WTC11 (cell line): ENCODE measurements around the gene NCMAP. TPM values are rescaled to one million over a fixed set of nuclear protein-coding genes. Genes with fewer than 3 reads are reported as not detected.

Experiments
- ATAC-seq: fragments of 200-7000 bp; cut with Tn5 transposase; 2 replicates; pipeline ENCODE4 v1.10.0; 2021; ENCODE audit warnings: mild to moderate bottlenecking, moderate library complexity
- CTCF ChIA-PET: fragments of 300-600 bp; sonication (Branson Sonifier 250); formaldehyde crosslinking; loops from one replicate; lab custom pipeline; 2021; ENCODE audit warnings: antibody characterized with exemption; lab: Charles Lee
- POLR2A ChIA-PET: fragments of 350-600 bp; sonication (Branson Sonifier 250); formaldehyde crosslinking; loops from one replicate; lab custom pipeline; 2021; ENCODE audit warnings: antibody characterized with exemption; lab: Charles Lee
- DNase-seq: peaks from one replicate; pipeline ENCODE4 v3.0.0; 2021; ENCODE audit warnings: low spot score
- H3K27ac Mint-ChIP-seq: 2 replicates; pipeline ENCODE4 v1.8.0; 2021; ENCODE audit warnings: mixed read lengths
- H3K27me3 Mint-ChIP-seq: 2 replicates; pipeline ENCODE4 v1.8.0; 2021; ENCODE audit warnings: low read depth, mild to moderate bottlenecking, moderate library complexity, mixed read lengths
- H3K36me3 Mint-ChIP-seq: 2 replicates; pipeline ENCODE4 v1.8.0; 2021; ENCODE audit warnings: mixed read lengths
- H3K4me1 Mint-ChIP-seq: 2 replicates; pipeline ENCODE4 v1.8.0; 2022; ENCODE audit warnings: mixed read lengths
- H3K4me3 Mint-ChIP-seq: 2 replicates; pipeline ENCODE4 v1.8.0; 2021; ENCODE audit warnings: mild to moderate bottlenecking, moderate library complexity, mixed read lengths
- H3K9me3 Mint-ChIP-seq: 2 replicates; pipeline ENCODE4 v1.8.0; 2021; ENCODE audit warnings: mixed read lengths
- ATF3 ChIP-seq: sonication (generic); formaldehyde crosslinking; conservative IDR thresholded peaks from 2 replicates; pipeline ENCODE4 v1.8.1; 2022; ENCODE audit warnings: mild to moderate bottlenecking, missing genetic modification reagents
- CREM ChIP-seq: sonication (generic); formaldehyde crosslinking; IDR thresholded peaks from 2 replicates; pipeline ENCODE4 v1.8.1; 2022; ENCODE audit warnings: mild to moderate bottlenecking, missing genetic modification reagents, moderate library complexity
- CTCF ChIP-seq: fragments of 200-600 bp; IDR thresholded peaks from 2 replicates; pipeline ENCODE4 v1.8.0; 2022; ENCODE audit warnings: antibody characterized with exemption
- FOXK1 ChIP-seq: sonication (generic); formaldehyde crosslinking; IDR thresholded peaks from 2 replicates; pipeline ENCODE4 v1.8.0; 2022; ENCODE audit warnings: mild to moderate bottlenecking, moderate library complexity, missing genetic modification reagents
- GABPB1 ChIP-seq: sonication (generic); formaldehyde crosslinking; IDR thresholded peaks from 2 replicates; pipeline ENCODE4 v1.8.1; 2023; ENCODE audit warnings: mild to moderate bottlenecking, missing genetic modification reagents
- GRHL2 ChIP-seq: fragments of 250-450 bp; sonication (Bioruptor Pico); IDR thresholded peaks from 2 replicates; pipeline ENCODE4 v1.8.0; 2022; ENCODE audit warnings: mild to moderate bottlenecking, moderate library complexity; ENCODE audit not compliant: insufficient replicate concordance, severe bottlenecking
- MXD4 ChIP-seq: fragments of 250-450 bp; sonication (Bioruptor Pico); IDR thresholded peaks from 2 replicates; pipeline ENCODE4 v1.8.0; 2021; ENCODE audit warnings: mild to moderate bottlenecking, moderate library complexity, borderline replicate concordance
- NFE2L1 ChIP-seq: sonication (generic); formaldehyde crosslinking; IDR thresholded peaks from 2 replicates; pipeline ENCODE4 v1.8.1; 2023; ENCODE audit warnings: missing genetic modification reagents
- PRRX2 ChIP-seq: fragments of 250-450 bp; sonication (Bioruptor Pico); IDR thresholded peaks from 2 replicates; pipeline ENCODE4 v1.8.0; 2021; ENCODE audit warnings: mild to moderate bottlenecking
- RORB ChIP-seq: fragments of 250-450 bp; sonication (Bioruptor Pico); IDR thresholded peaks from 2 replicates; pipeline ENCODE4 v1.9.0; 2021; ENCODE audit warnings: mild to moderate bottlenecking
- SMAD4 ChIP-seq: sonication (generic); formaldehyde crosslinking; IDR thresholded peaks from 2 replicates; pipeline ENCODE4 v1.8.0; 2022; ENCODE audit warnings: mild to moderate bottlenecking, missing genetic modification reagents
- STAT6 ChIP-seq: sonication (generic); formaldehyde crosslinking; conservative IDR thresholded peaks from 2 replicates; pipeline ENCODE4 v1.8.1; 2023; ENCODE audit warnings: mild to moderate bottlenecking, low read depth, missing genetic modification reagents, moderate library complexity
- USF2 ChIP-seq: sonication (generic); formaldehyde crosslinking; IDR thresholded peaks from 2 replicates; pipeline ENCODE4 v1.8.1; 2023; ENCODE audit warnings: mild to moderate bottlenecking, missing genetic modification reagents, moderate library complexity
- ZNF219 ChIP-seq: sonication (generic); formaldehyde crosslinking; IDR thresholded peaks from 2 replicates; pipeline ENCODE4 v1.8.0; 2023; ENCODE audit warnings: missing genetic modification reagents, mild to moderate bottlenecking, borderline replicate concordance
- ZNF263 ChIP-seq: sonication (generic); formaldehyde crosslinking; IDR thresholded peaks from 2 replicates; pipeline ENCODE4 v1.8.1; 2022; ENCODE audit warnings: low read depth, mild to moderate bottlenecking, moderate library complexity, missing genetic modification reagents
- ZNF281 ChIP-seq: sonication (generic); formaldehyde crosslinking; IDR thresholded peaks from 2 replicates; pipeline ENCODE4 v1.8.0; 2023; ENCODE audit warnings: mild to moderate bottlenecking, missing genetic modification reagents
- ZNF671 ChIP-seq: fragments of 250-450 bp; sonication (Bioruptor Pico); IDR thresholded peaks from 2 replicates; pipeline ENCODE4 v1.8.0; 2021; ENCODE audit warnings: mild to moderate bottlenecking
- ZSCAN18 ChIP-seq: fragments of 250-450 bp; sonication (Bioruptor Pico); IDR thresholded peaks from 2 replicates; pipeline ENCODE4 v2.1.2; 2022; ENCODE audit warnings: mild to moderate bottlenecking, moderate library complexity
- total RNA-seq: library from RNA; stranded (reverse); gene quantifications from 3 replicates; pipeline ENCODE4 v1.2.3, GENCODE V29; 2021

NCMAP gene
- total RNA-seq, 1 experiment from 2014 or later = 0.26 TPM

- Mint-ChIP-seq H3K9me3 (peaks cover 14% of the 10 kb centered on the region), H3K4me3 (no peak overlapping the region), H3K36me3 (no peaks in the 10 kb centered on the region; the same call in 1 of the 2 replicates), H3K4me1 (peaks cover 26% of the 10 kb centered on the region), H3K27me3 (no peaks in the 10 kb centered on the region), H3K27ac (no peak overlapping the region)
- CTCF ChIA-PET = interaction anchor here (1.2 to 3.6 kb wide), 3 partner anchors 19 to 369 kb away, joined by 3 to 20 read pairs (median 4); no protein-coding TSS in a partner anchor
- 0 out of 2 replicates have a peak, but pooled peaks have one; percentile 11 for TF ChIP-seq GABPB1 (CRISPR knock-in tag)
- TF ChIP-seq STAT6 (CRISPR knock-in tag) = no peak
- DNase-seq (peak; percentile 33), ATAC-seq (peak; percentile 69)
- POLR2A ChIA-PET = no interaction called here
These were observed 12.0 kb downstream of the NCMAP start for GRCh38 chr1:24567792-24568388.

- ATAC-seq = no peak
- POLR2A ChIA-PET = no interaction called here
- Mint-ChIP-seq H3K27me3 (no peaks in the 10 kb centered on the region), H3K4me3 (no peak overlapping the region), H3K9me3 (peaks cover 14% of the 10 kb centered on the region), H3K36me3 (no peaks in the 10 kb centered on the region; the same call in 1 of the 2 replicates), H3K4me1 (peaks cover 25% of the 10 kb centered on the region), H3K27ac (no peak overlapping the region)
- TF ChIP-seq FOXK1 (CRISPR knock-in tag) = no peak
- TF ChIP-seq MXD4 (CRISPR knock-in tag) = no peak
- TF ChIP-seq PRRX2 (CRISPR knock-in tag) = no peak
- no peak for TF ChIP-seq SMAD4
- no peak for TF ChIP-seq USF2 (CRISPR knock-in tag)
- TF ChIP-seq CREM (CRISPR knock-in tag) = no peak
- TF ChIP-seq ATF3 (CRISPR knock-in tag) = no peak
- TF ChIP-seq CTCF = no peak
- no peak for TF ChIP-seq ZNF219
- TF ChIP-seq NFE2L1 (CRISPR knock-in tag) = no peak
- TF ChIP-seq GRHL2 = no peak
- no peak for TF ChIP-seq ZNF671 (CRISPR knock-in tag)
- TF ChIP-seq ZNF281 (CRISPR knock-in tag) = no peak
- TF ChIP-seq ZNF263 (CRISPR knock-in tag) = no peak
- no peak for TF ChIP-seq RORB
- TF ChIP-seq ZSCAN18 = no peak
- DNase-seq = no peak
- CTCF ChIA-PET = interaction anchor here (0.6 to 3.6 kb wide), 4 partner anchors 19 to 370 kb away, joined by 3 to 20 read pairs (median 4); no protein-coding TSS in a partner anchor
These were observed 12.6 kb downstream of the NCMAP start for GRCh38 chr1:24568475-24568874.
